IPS-11a (cell line): ENCODE results near the gene USP53.
"Not testable (repeated sequence)": the region's sequence is repeated elsewhere in the genome, so short reads cannot be mapped to it uniquely, and the experiment has no call there.

Experiments
- H3K4me3 ChIP-seq: one replicate; pipeline ENCODE4 v1.5.1; 2013; ENCODE audit warnings: low read depth, low read length, control low read depth

USP53 gene

GRCh38 chr4:119310826-119311225, 98.3 kb downstream of the USP53 start:
- no peak overlapping the region for H3K4me3 ChIP-seq

GRCh38 chr4:119313237-119313636, 100.7 kb downstream of the USP53 start:
- no peak overlapping the region for H3K4me3 ChIP-seq

GRCh38 chr4:119314356-119314755, 101.8 kb downstream of the USP53 start:
- no peak overlapping the region for H3K4me3 ChIP-seq

GRCh38 chr4:119315036-119315435, 102.5 kb downstream of the USP53 start:
- H3K4me3 ChIP-seq, result no peak overlapping the region

GRCh38 chr4:119317990-119318389, 105.5 kb downstream of the USP53 start:
- no peak overlapping the region for H3K4me3 ChIP-seq

- no peak within 1 kb of the TSS for H3K4me3 ChIP-seq
Measured at GRCh38 chr4:119321921-119322687, 109.6 kb downstream of the USP53 start, which contains the start of gene FABP2. Gene FABP2 (minus strand): TSS chr4:119322138. CDS start chr4:119322102, 36 bp downstream.

- H3K4me3 ChIP-seq, result no peak overlapping the region
Measured at GRCh38 chr4:119328695-119329094, 116.2 kb downstream of the USP53 start.

GRCh38 chr4:119329835-119330620, 117.5 kb downstream of the USP53 start:
- H3K4me3 ChIP-seq, result no peak overlapping the region

- not testable (repeated sequence) for H3K4me3 ChIP-seq
Measured at GRCh38 chr4:119336332-119336979, 123.9 kb downstream of the USP53 start.

GRCh38 chr4:119337010-119337409, 124.5 kb downstream of the USP53 start:
- H3K4me3 ChIP-seq, result no peak overlapping the region

- H3K4me3 ChIP-seq, result not testable (repeated sequence)
Measured at GRCh38 chr4:119339895-119340294, 127.4 kb downstream of the USP53 start.

GRCh38 chr4:119343293-119343692, 130.8 kb downstream of the USP53 start:
- not testable (repeated sequence) for H3K4me3 ChIP-seq
